ENCODE data around the gene ADAM12.

ADAM12 gene

DNA sequence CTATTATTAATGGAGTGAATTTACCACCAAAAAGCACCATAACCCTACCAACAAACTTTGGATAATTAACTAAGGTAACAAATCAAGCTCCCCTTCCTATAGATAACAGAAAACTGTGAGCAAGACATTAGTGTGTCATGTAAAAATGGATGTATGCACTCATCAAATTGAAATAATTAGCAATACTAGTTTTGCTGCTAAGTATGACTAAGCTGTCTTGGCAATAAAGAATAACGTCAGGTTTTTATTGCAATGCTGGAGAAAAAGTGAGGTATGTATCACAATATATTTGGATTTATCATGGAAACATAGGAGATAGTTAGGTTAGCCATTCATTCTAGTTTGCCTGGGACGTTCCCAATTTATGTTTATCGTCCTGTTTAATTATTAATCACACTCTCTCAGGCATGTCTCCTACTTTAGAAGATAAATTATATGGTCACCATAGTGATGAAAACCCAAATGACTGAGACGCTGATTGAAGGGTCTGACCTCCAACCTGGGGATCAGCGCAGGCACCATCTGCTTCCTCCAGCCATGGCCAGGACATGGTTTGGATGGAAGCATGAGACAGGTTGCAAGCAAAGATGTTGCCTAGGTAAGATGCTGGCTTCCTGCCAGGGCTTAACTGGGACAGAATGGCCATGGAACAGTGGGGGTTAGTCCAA is 366.3 kb downstream of the ADAM12 start:
- H3K9ac ChIP-seq (ENCODE audit: low read depth, low read length, poor library complexity, severe bottlenecking): no peak overlapping the region
- H3K4me2 ChIP-seq (ENCODE audit: low read depth, low read length, poor library complexity, severe bottlenecking): no peak overlapping the region
- no peaks in the 10 kb centered on the region for H3K27me3 ChIP-seq (ENCODE audit: insufficient read depth, low read length, poor library complexity, severe bottlenecking)
- no peaks in the 10 kb centered on the region for H3F3A ChIP-seq (ENCODE audit: low read depth)
- TF ChIP-seq EZH2phosphoT487 (IDR thresholded peaks at IDR 0.05; ENCODE audit: borderline replicate concordance): no peak
- TF ChIP-seq, protein P1, sequence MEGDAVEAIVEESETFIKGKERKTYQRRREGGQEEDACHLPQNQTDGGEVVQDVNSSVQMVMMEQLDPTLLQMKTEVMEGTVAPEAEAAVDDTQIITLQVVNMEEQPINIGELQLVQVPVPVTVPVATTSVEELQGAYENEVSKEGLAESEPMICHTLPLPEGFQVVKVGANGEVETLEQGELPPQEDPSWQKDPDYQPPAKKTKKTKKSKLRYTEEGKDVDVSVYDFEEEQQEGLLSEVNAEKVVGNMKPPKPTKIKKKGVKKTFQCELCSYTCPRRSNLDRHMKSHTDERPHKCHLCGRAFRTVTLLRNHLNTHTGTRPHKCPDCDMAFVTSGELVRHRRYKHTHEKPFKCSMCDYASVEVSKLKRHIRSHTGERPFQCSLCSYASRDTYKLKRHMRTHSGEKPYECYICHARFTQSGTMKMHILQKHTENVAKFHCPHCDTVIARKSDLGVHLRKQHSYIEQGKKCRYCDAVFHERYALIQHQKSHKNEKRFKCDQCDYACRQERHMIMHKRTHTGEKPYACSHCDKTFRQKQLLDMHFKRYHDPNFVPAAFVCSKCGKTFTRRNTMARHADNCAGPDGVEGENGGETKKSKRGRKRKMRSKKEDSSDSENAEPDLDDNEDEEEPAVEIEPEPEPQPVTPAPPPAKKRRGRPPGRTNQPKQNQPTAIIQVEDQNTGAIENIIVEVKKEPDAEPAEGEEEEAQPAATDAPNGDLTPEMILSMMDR (conservative IDR thresholded peaks at IDR 0.05; ENCODE audit: low read length): no peak
- H3K4me3 ChIP-seq (ENCODE audit: low read length, poor library complexity, severe bottlenecking): no peak overlapping the region
- H4K20me1 ChIP-seq (ENCODE audit: insufficient read depth, low read length, poor library complexity, severe bottlenecking): no peaks in the 10 kb centered on the region
- no peaks in the 10 kb centered on the region for H3K36me3 ChIP-seq (ENCODE audit: insufficient read depth, low read length)
- no peak overlapping the region for H2AFZ ChIP-seq (ENCODE audit: low read length)
- H3K79me2 ChIP-seq (ENCODE audit: insufficient read depth, low read length): no peaks in the 10 kb centered on the region
- no peaks in the 10 kb centered on the region for H3K9me2 ChIP-seq (replicated peaks; ENCODE audit: low read depth, low read length)
- no peaks in the 10 kb centered on the region for H3K4me1 ChIP-seq (ENCODE audit: insufficient read depth, low read length, poor library complexity, severe bottlenecking)
- H3K9me3 ChIP-seq (ENCODE audit: insufficient read depth, low read depth, low read length): peaks cover 8% of the 10 kb centered on the region; the same call in 1 of the 2 replicates

DNA sequence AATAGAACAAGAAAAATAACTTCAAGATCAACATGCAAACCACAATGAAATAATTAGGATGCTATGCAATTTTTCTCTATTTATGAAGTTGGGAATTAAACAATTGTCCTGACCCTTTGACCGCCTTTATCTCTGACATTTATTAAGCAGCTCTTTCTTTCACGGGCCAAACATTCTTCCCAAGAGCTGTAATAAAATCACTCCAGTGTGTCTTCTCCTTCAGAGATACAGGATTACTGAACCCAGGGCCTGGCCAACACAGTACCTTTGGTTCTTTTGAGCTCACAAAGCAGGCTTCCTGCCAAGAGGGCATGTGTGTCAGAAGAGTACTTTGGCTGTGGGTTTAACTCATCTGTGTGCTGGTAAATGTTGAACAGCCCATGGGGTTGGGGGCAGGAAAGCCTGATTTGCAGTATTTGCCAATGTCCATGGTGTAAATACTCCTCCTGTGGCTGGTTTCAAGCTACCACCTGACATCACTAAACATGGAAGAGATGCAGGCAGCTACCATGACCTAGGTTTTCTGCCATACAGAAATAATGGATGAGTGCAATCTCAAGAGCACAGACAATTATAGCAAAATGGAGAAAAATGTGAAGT is 370.2 kb downstream of the ADAM12 start:
- no peak overlapping the region for H3K4me2 ChIP-seq (ENCODE audit: low read depth, low read length, poor library complexity, severe bottlenecking)
- H4K20me1 ChIP-seq (ENCODE audit: insufficient read depth, low read length, poor library complexity, severe bottlenecking): no peaks in the 10 kb centered on the region
- no peaks in the 10 kb centered on the region; the same call in 1 of the 2 replicates for H3K9me2 ChIP-seq (replicated peaks; ENCODE audit: low read depth, low read length)
- no peaks in the 10 kb centered on the region for H3K79me2 ChIP-seq (ENCODE audit: insufficient read depth, low read length)
- peaks cover 8% of the 10 kb centered on the region; the same call in 1 of the 2 replicates for H3K9me3 ChIP-seq (ENCODE audit: insufficient read depth, low read depth, low read length)
- H3K36me3 ChIP-seq (ENCODE audit: insufficient read depth, low read length): no peaks in the 10 kb centered on the region
- H3K27me3 ChIP-seq (ENCODE audit: insufficient read depth, low read length, poor library complexity, severe bottlenecking): no peaks in the 10 kb centered on the region
- no peak overlapping the region for H3K9ac ChIP-seq (ENCODE audit: low read depth, low read length, poor library complexity, severe bottlenecking)
- no peak overlapping the region for H3K4me3 ChIP-seq (ENCODE audit: low read length, poor library complexity, severe bottlenecking)
- H3F3A ChIP-seq (ENCODE audit: low read depth): no peaks in the 10 kb centered on the region
- no peak for TF ChIP-seq EZH2phosphoT487 (IDR thresholded peaks at IDR 0.05; ENCODE audit: borderline replicate concordance)
- TF ChIP-seq, protein P1 (conservative IDR thresholded peaks at IDR 0.05; ENCODE audit: low read length): no peak
- H3K4me1 ChIP-seq (ENCODE audit: insufficient read depth, low read length, poor library complexity, severe bottlenecking): no peaks in the 10 kb centered on the region
- H2AFZ ChIP-seq (ENCODE audit: low read length): no peak overlapping the region

DNA sequence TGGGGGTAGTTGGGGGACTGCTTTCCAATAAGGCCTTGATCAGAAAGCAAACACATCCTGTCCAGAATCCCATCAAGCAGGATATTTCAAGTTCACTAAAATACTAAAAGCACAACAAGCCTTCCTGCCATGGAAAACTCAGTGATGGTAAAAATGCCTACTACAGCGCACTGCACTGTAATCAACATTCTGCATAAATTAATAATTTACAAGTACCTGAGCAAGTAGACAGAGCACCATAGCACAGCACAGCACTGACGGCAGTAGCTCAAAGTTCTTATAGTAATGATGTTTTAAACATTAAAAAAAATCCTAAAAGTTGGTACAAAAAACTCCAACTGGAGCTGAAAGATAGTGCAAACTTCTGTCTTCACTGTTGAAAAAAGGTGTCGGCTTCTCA is 371.4 kb downstream of the ADAM12 start:
- Histone ChIP-seq H3K9ac (ENCODE audit: low read depth, low read length, poor library complexity, severe bottlenecking) (no peak overlapping the region), H3K4me2 (ENCODE audit: low read depth, low read length, poor library complexity, severe bottlenecking) (no peak overlapping the region), H3K27me3 (ENCODE audit: insufficient read depth, low read length, poor library complexity, severe bottlenecking) (no peaks in the 10 kb centered on the region), H2AFZ (ENCODE audit: low read length) (no peak overlapping the region), H3K36me3 (ENCODE audit: insufficient read depth, low read length) (no peaks in the 10 kb centered on the region), H3K9me2 (replicated peaks; ENCODE audit: low read depth, low read length) (no peaks in the 10 kb centered on the region; the same call in 1 of the 2 replicates), H3K4me1 (ENCODE audit: insufficient read depth, low read length, poor library complexity, severe bottlenecking) (no peaks in the 10 kb centered on the region), H3K79me2 (ENCODE audit: insufficient read depth, low read length) (no peaks in the 10 kb centered on the region), H3K9me3 (ENCODE audit: insufficient read depth, low read depth, low read length) (peaks cover 8% of the 10 kb centered on the region; the same call in 1 of the 2 replicates), H4K20me1 (ENCODE audit: insufficient read depth, low read length, poor library complexity, severe bottlenecking) (no peaks in the 10 kb centered on the region), H3K4me3 (ENCODE audit: low read length, poor library complexity, severe bottlenecking) (no peak overlapping the region), H3F3A (ENCODE audit: low read depth) (no peaks in the 10 kb centered on the region)
- no peak for TF ChIP-seq EZH2phosphoT487 (IDR thresholded peaks at IDR 0.05; ENCODE audit: borderline replicate concordance)
- TF ChIP-seq, protein P1 (conservative IDR thresholded peaks at IDR 0.05; ENCODE audit: low read length): no peak

Measured in Loucy (cell line).